Cerebellar cortex (tissue), 1 donor: ENCODE measurements around the gene RWDD2A.

ENCODE experiments used
- DNase-seq: peaks from one replicate; pipeline ENCODE4 v3.0.0-alpha.2; 2015; ENCODE audit warnings: low spot score

RWDD2A gene

DNA sequence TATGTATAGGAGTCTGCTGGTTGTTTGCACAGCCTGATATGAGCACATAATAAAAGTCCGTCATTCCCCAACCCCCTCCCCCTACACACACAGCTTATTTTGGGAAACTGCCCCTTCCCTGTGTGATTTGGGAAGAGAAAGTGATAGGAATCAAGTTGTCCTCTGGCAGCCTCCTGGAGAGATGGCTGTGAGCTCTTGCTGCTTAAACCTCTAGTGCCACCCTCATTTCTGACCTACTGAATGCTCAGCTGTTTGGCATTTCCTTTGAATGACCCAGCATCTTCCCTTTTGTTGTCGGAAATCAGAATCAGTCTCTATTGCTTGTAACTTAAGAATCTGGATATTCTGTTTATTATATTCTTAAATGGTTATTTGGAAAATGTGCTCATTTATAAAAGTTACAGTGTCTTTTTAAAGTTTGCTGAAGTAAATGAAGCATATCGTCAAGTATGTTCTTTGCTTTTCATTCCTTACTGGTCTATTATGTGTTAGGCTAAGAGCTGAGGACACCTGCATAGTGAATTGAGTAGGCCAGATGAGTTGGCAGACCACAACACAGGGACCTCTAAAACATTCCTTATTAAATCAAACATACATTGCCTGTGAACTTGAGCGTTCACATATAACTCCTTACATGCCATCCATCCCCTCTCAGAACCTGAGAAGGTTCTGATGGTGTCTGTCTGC lies 5.5 kb downstream of the RWDD2A start:
- DNase-seq: no peak

- DNase-seq: no peak
Measured at GRCh38 chr6:83199173-83199862, 6.2 kb downstream of the RWDD2A start.

DNA sequence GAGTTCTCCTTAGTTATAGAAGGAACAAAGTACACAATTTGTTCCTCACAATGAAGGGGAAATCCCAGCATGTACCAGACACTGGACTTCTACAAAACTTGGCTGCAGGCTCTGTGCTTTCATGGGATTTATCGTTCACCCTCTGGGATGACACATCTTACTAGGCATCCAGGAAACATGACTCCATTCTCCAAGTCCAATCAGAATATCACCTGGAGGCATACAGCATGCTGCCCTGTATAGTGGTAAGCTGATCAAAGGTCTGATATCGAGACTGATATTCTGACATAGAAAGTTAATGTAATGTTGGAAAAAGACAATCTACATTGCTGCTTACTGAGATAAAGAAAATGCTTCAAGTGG lies 6.7 kb downstream of the RWDD2A start:
- DNase-seq: no peak

DNA sequence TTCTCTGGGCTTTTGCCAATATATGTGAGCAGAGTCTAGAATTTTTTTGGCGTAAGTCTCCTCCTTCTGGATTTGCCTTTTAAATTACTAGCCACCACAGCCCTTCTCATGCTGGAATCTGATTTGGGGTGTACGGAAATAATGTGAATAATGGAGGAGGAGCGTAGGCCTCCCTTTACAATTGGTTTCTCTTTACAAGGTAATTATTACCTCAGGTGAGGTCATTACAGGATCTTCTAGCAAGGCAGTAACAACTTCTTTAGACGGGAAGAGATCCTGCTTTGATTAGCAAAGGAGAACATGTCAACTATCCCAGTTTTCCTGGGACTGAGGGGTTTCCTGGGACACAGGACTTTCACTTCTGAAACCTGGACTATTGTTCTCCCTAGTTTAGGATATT lies 8.9 kb downstream of the RWDD2A start:
- no peak for DNase-seq

GRCh38 chr6:83215131-83216047 lies 22.2 kb downstream of the RWDD2A start:
- peak; percentile 89 for DNase-seq

- DNase-seq: no peak
Measured at GRCh38 chr6:83216806-83217205, 23.6 kb downstream of the RWDD2A start.

- no peak for DNase-seq
Measured at GRCh38 chr6:83218646-83219045, 25.5 kb downstream of the RWDD2A start.

- DNase-seq: no peak
Measured at GRCh38 chr6:83220121-83220520, 27.0 kb downstream of the RWDD2A start.

DNA sequence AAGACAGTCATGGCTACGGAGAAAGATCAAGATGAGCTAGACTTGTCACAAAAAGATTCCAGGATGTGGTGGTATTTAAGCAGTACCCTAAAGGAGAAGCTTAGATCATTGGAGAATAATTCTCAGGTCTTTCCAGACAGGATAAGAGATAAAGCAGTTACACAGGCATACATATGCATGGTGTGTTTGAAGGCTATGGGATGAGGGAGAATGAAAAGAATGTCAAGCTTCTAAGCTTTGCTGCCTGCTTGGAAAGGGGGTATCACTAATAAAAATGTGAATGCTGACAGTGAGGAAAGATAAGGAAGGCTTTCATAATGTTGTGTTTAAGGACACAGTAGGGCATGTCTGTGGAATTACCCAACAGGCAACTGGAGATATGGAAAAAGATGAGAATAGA lies 28.1 kb downstream of the RWDD2A start:
- DNase-seq: no peak

- DNase-seq: peak; percentile 62
Measured at GRCh38 chr6:83221889-83222479, 28.8 kb downstream of the RWDD2A start.

DNA sequence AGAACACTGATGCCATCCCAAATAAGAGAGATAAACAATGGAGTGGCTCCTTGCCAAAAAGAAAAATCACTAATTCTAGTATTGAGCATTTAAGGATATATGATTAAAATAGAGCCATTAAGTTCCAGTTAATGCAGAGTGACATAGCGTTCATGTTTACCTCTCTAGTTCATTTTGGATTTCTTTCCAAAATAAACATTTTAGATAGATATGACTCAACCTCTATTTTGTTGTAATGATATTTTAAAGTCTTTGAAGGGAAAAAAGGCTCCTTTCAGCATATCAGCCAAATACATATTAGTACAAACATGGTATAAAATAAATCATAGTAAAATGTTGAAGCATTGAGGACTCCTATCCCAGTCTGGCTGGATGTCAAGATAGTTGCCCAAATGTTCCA lies 33.4 kb downstream of the RWDD2A start:
- DNase-seq: no peak

DNA sequence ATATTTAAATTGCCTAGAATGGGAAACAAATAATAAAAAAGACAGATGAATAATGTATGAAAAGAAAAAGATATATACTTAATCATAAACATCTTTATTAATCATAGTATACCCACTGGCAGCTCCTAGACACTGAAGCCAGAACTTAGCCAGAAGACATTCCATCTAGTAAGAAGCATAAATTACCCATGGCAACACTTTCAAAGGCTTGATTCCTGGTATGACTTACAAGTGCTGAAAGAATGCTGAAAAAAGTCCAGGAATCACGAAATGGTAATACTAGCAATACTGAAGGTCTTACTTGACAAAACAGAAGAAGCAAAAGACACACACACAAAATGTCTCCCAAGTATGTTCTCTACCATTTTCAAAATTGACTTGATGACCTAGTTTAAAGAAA lies 38.0 kb downstream of the RWDD2A start:
- no peak for DNase-seq

GRCh38 chr6:83247471-83247870 lies 54.3 kb downstream of the RWDD2A start:
- no peak for DNase-seq
